ENCODE data around the gene BAZ2A. TPM values are rescaled to one million over a fixed set of nuclear protein-coding genes. Genes with fewer than 3 reads are reported as not detected.

BAZ2A gene
- total and polyA plus RNA-seq, 12 donors = 21.9 to 115 (median 72.4) TPM

- peak in 4 of 7 donors; percentile 38 to 48 (median 42) for DNase-seq
- Histone ChIP-seq H3K4me1 (replicated peaks in 1 of 2) (peaks cover 43 to 81% of the 10 kb centered on the region in 2 donors), H3K27ac (peak overlapping the region; percentile 87 to 94 (median 91)), H3K4me3 (peak overlapping the region; percentile 88 to 99 (median 98)), H3K9me3 (replicated peaks in 1 of 3) (no peaks in the 10 kb centered on the region), H3K27me3 (no peaks in the 10 kb centered on the region), H3K36me3 (replicated peaks in 1 of 2) (no peaks in the 10 kb centered on the region)
- WGBS, 4 donors = 0 to 1% (median 0%) methylated on average over 3 to 46 of the region's 46 CpGs
- TF ChIP-seq POLR2A (IDR thresholded peaks at IDR 0.05) = no peak
- no peak for TF ChIP-seq CTCF (IDR thresholded peaks at IDR 0.05)
- intact Hi-C loops (cut with DNase I) = loop anchor here (5.0 to 10.0 kb wide), 3 partner anchors 32 to 115 kb away; partner anchors contain the start of gene PTGES3 (in 1 of the 2)
Observed at GRCh38 chr12:56629459-56630179, 507 bp downstream of the BAZ2A start.

DNA sequence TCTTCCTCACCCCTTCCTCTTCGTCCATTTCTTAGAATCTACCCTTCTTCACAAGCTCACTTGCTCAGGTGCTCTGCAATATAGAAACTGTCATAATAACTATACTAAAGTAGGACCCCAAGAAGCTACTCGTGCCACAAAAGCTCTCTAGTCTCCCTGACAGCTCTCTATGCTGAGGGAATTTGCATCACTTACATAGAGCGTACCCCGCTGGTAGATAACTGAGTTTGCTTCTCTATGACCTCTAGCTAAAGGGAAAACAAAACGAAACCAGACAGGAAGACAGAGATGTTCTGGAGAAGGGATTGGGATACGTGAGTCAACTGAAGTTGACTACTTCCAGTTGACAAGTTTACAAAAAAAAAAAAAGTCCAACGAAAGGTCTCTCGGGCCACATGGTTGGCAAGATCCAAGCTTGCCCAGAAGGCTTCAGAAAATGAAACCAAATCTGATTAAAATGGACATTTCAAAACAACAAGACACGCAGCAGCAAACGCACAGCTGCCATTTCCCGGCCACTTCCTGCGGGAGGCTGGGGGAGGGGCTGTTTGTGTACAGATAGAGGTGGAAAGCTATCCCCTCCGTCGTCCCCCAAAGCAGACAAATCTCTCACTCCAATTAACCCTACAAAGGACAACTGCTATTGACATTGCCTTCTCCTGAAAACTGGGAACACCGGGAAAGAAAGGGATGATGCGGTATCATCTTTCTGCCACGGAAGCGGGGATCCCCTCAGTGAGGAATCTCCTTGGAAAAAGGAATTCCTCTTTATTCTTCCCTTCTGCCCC, 1.3 kb downstream of the BAZ2A start:
- Histone ChIP-seq H3K27me3 (no peaks in the 10 kb centered on the region), H3K27ac (peak overlapping the region; percentile 87 to 94 (median 91)), H3K4me3 (peak overlapping the region; percentile 88 to 99 (median 98)), H3K4me1 (replicated peaks in 1 of 2) (peaks cover 46 to 82% of the 10 kb centered on the region in 2 donors), H3K36me3 (replicated peaks in 1 of 2) (no peaks in the 10 kb centered on the region), H3K9me3 (replicated peaks in 1 of 3) (no peaks in the 10 kb centered on the region)
- intact Hi-C loops (cut with DNase I) = loop anchor here in 1 of 2 donors (10.0 kb wide), 1 partner anchor 114 kb away; no protein-coding TSS in a partner anchor
- DNase-seq = peak; percentile 69 to 91 (median 79)
- WGBS, 4 donors = 0% methylated on average over 18 of the region's 18 CpGs
- TF ChIP-seq POLR2A (IDR thresholded peaks at IDR 0.05) (peak in 1 of 2 donors; percentile 75), CTCF (IDR thresholded peaks at IDR 0.05) (no peak)

DNA sequence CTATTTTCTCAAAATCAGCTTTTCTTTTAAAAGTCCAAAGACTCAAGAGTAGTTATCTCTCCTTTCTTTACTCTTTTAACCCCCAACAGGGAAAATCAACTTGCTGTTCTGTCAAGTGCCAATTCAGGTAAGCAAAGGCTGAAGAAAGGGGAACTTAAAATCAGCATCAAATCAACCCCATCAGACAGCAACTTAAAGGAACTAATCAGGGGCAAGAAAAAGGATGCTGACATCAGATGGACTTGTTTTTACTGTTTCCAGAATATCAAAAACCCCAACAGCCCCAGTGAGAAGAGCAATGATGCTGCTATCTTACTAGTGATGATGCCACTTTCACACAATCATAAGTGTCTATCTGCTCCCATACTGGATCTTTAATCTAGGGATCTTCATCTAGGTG, 3.4 kb downstream of the BAZ2A start:
- DNase-seq = no peak
- Histone ChIP-seq H3K4me3 (no peak overlapping the region), H3K9me3 (replicated peaks in 1 of 3) (no peaks in the 10 kb centered on the region), H3K27ac (peak overlapping the region in 2 of 5 donors; percentile 8 to 10), H3K4me1 (replicated peaks in 1 of 2) (peaks cover 34 to 72% of the 10 kb centered on the region in 2 donors), H3K27me3 (no peaks in the 10 kb centered on the region), H3K36me3 (replicated peaks in 1 of 2) (peaks cover 0 to 5% of the 10 kb centered on the region in 2 donors)
- no peak for TF ChIP-seq POLR2A (IDR thresholded peaks at IDR 0.05)
- no peak for TF ChIP-seq CTCF (IDR thresholded peaks at IDR 0.05)
- intact Hi-C loops (cut with DNase I) = loop anchor here in 1 of 2 donors (10.0 kb wide), 1 partner anchor 112 kb away; no protein-coding TSS in a partner anchor

- TF ChIP-seq POLR2A (IDR thresholded peaks at IDR 0.05) = no peak
- TF ChIP-seq CTCF (IDR thresholded peaks at IDR 0.05) = no peak
- no peaks in the 10 kb centered on the region for H3K27me3 ChIP-seq
- peaks cover 29 to 58% of the 10 kb centered on the region in 2 donors for H3K4me1 ChIP-seq (replicated peaks in 1 of 2)
- H3K4me3 ChIP-seq = no peak overlapping the region
- 80 to 88% (median 84%) methylated on average over 1 of the region's 1 CpG for WGBS, 4 donors
- H3K27ac ChIP-seq = no peak overlapping the region
- intact Hi-C loops (cut with DNase I) = loop anchor here in 1 of 2 donors (10.0 kb wide), 1 partner anchor 108 kb away; no protein-coding TSS in a partner anchor
- H3K36me3 ChIP-seq (replicated peaks in 1 of 2) = peaks cover 0 to 31% of the 10 kb centered on the region in 2 donors
- H3K9me3 ChIP-seq (replicated peaks in 1 of 3) = no peaks in the 10 kb centered on the region
- no peak for DNase-seq
Observed at GRCh38 chr12:56622535-56622934, 7.6 kb downstream of the BAZ2A start.
